Activated CD8-positive, alpha-beta T cell treated with anti-CD3 and anti-CD28 coated beads, Interleukin-2, amount 10 ng/mL, durations not matched to agents 7 days and 5 days (primary cell): ENCODE results near the gene ADCY9. TPM values are rescaled to one million over a fixed set of nuclear protein-coding genes. Genes with fewer than 3 reads are reported as not detected.

Source experiments
- ATAC-seq: fragments of 150-1000 bp; cut with Tn5 transposase; one replicate; pipeline ENCODE4 v1.10.0; 2021; ENCODE audit warnings: moderate library complexity
- CTCF ChIA-PET: fragments of 350-600 bp; sonication (Branson Sonifier 250); formaldehyde crosslinking; loops from one replicate; lab custom pipeline; 2021; ENCODE audit warnings: antibody characterized with exemption; lab: Charles Lee
- POLR2A ChIA-PET: fragments of 350-600 bp; sonication (Branson Sonifier 250); formaldehyde crosslinking; loops from one replicate; lab custom pipeline; 2021; ENCODE audit warnings: antibody characterized with exemption; lab: Charles Lee
- DNase-seq: peaks from one replicate; pipeline ENCODE4 v3.0.0-alpha.2; 2020
- H3K27ac Mint-ChIP-seq: one replicate; pipeline ENCODE4 v1.8.0; 2021; ENCODE audit warnings: mild to moderate bottlenecking, mixed read lengths
- H3K27me3 Mint-ChIP-seq: one replicate; pipeline ENCODE4 v1.8.0; 2021; ENCODE audit warnings: low read depth, mixed read lengths
- H3K36me3 Mint-ChIP-seq: one replicate; pipeline ENCODE4 v1.8.0; 2021; ENCODE audit warnings: low read depth, mixed read lengths
- H3K4me1 Mint-ChIP-seq: one replicate; pipeline ENCODE4 v1.8.0; 2021; ENCODE audit warnings: low read depth, mixed read lengths
- H3K4me3 Mint-ChIP-seq: one replicate; pipeline ENCODE4 v1.8.0; 2021; ENCODE audit warnings: mild to moderate bottlenecking, mixed read lengths
- H3K9me3 Mint-ChIP-seq: one replicate; pipeline ENCODE4 v1.8.0; 2022; ENCODE audit warnings: mixed read lengths; ENCODE audit not compliant: insufficient read depth
- total RNA-seq, 2 experiments: library from RNA; stranded (reverse); gene quantifications; one replicate each; pipeline ENCODE4 v1.2.3, GENCODE V29; 2021

Gene ADCY9
- total RNA-seq, 2 experiments from 2014 or later: 6.2 to 6.3 TPM

DNA sequence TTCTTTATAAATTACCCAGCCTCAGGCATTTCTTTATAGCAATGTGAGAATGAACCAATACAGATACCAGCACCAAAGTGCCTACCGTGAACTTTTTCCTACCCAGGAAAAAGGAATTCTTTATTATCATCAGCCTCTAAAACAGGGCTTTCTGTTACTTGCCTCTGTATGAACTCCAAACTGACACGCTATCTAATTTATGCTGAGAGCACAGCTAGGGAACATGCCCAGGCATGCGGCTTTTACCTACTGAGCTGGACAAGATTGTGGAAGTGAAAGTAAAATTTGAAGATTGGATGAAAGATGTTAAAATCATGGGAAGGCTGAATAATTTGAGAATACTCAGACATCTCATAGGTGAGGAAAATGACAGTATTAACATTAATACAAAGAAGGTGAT is 24.4 kb upstream of the ADCY9 start:
- DNase-seq (no peak), ATAC-seq (no peak)
- Mint-ChIP-seq H3K4me1 (peaks cover 30% of the 10 kb centered on the region), H3K27ac (no peak overlapping the region), H3K9me3 (no peaks in the 10 kb centered on the region), H3K4me3 (no peak overlapping the region), H3K27me3 (peaks cover 12% of the 10 kb centered on the region), H3K36me3 (peaks cover 8% of the 10 kb centered on the region)
- ChIA-PET POLR2A (no interaction called here), CTCF (no interaction called here)

DNA sequence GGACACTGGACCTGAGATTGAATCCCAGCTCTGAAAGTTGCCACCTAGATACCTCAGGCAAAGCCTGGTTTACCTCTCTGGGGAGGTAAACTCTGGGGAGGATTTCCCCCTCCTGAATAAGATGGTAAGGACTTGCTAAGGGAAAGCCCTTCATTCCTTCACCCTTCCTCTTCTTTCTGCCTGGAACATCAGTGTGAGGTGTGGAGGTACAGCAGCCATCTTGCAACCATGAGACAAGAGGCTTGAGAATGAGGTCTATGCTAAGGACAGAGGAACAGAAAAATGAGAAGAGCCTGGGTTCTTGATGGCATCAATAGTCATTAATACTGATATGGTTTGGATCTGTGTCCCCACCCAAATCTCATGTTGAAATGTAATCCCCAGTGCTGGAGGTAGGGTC is 23.7 kb upstream of the ADCY9 start:
- peaks cover 30% of the 10 kb centered on the region for H3K4me1 Mint-ChIP-seq
- H3K4me3 Mint-ChIP-seq: no peak overlapping the region
- ATAC-seq (no peak), DNase-seq (no peak)
- ChIA-PET POLR2A (no interaction called here), CTCF (no interaction called here)
- H3K27ac Mint-ChIP-seq: peak overlapping the region; percentile 8
- peaks cover 15% of the 10 kb centered on the region for H3K27me3 Mint-ChIP-seq
- no peaks in the 10 kb centered on the region for H3K9me3 Mint-ChIP-seq
- H3K36me3 Mint-ChIP-seq: peaks cover 8% of the 10 kb centered on the region

DNA sequence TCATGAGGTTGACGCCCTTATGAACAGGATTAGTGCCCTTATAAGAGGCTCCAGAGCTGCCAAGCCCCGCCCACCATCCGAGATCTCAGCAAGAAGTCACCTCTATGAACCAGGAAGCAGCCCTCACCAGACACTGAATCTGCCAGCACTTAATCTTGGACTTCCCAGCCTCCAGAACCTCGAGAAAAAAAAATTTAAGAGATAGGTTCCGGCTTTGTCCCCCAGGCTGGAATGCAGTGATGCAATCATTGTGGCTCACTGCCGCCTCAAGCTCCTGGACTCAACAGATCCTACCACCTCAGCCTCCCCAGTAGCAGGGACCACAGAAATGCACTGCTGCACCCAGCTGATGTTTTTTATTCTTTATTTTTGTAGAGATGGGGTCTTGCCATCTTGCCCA is 22.5 kb upstream of the ADCY9 start:
- H3K4me1 Mint-ChIP-seq: peaks cover 30% of the 10 kb centered on the region
- no peak overlapping the region for H3K27ac Mint-ChIP-seq
- POLR2A ChIA-PET: no interaction called here
- H3K4me3 Mint-ChIP-seq: no peak overlapping the region
- no peaks in the 10 kb centered on the region for H3K9me3 Mint-ChIP-seq
- DNase-seq (no peak), ATAC-seq (no peak)
- CTCF ChIA-PET: no interaction called here
- H3K27me3 Mint-ChIP-seq: peaks cover 15% of the 10 kb centered on the region
- H3K36me3 Mint-ChIP-seq: peaks cover 8% of the 10 kb centered on the region

DNA sequence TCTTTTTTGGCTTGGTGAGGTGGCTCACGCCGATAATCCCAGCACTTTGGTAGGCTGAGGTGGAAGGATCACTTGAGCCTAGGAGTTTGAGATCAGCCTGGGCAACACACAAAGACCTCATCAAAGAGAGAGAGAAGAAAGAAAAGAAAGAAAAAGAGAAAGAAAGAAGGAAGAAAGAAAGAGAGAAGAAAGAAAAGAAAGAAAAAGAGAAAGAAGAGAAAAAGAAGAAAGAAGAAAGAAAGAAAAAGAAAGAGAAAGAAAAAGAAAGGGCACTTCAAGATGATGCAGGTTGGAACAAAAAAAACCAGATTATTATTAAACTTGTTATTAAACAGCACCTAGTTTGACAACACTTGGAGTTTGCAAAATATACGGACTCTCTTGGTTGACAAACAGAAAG is 21.2 kb upstream of the ADCY9 start:
- ChIA-PET CTCF (no interaction called here), POLR2A (no interaction called here)
- ATAC-seq (no peak), DNase-seq (no peak)
- no peak overlapping the region for H3K27ac Mint-ChIP-seq
- H3K36me3 Mint-ChIP-seq: peaks cover 8% of the 10 kb centered on the region
- no peaks in the 10 kb centered on the region for H3K9me3 Mint-ChIP-seq
- no peak overlapping the region for H3K4me3 Mint-ChIP-seq
- H3K27me3 Mint-ChIP-seq: peaks cover 15% of the 10 kb centered on the region
- peaks cover 21% of the 10 kb centered on the region for H3K4me1 Mint-ChIP-seq

DNA sequence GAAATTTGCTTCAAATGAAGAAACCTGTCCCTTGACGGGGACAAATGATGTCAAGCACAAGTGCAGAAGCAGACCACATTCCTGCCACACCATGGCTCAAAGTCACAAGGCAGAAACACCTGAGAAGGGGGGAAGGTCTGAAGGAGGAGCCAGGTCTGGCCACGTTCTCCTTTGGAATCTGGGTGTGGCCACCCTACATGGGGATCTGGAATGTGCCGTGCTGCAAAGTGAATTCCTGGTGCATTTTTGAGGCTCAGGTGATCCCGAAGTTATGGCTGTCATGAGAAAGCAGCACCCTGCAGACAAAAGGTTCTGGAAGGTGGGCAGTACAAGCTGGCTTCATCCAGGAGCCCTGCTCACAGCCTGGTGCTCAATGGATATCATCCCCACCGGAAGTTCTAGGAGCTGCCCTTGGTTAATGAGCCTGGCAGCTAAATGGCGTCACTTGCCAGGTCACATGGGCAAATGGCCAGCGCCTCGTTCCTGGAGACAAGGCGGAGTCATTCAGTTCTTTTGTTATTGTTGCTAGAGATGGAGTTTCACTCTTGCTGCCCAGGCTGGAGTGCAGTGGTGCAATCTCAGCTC is 20.1 kb upstream of the ADCY9 start:
- CTCF ChIA-PET: interaction anchor here (0.8 kb wide), 1 partner anchor 118 kb away, joined by 3 read pairs; no protein-coding TSS in a partner anchor
- DNase-seq: no peak
- H3K4me3 Mint-ChIP-seq: no peak overlapping the region

DNA sequence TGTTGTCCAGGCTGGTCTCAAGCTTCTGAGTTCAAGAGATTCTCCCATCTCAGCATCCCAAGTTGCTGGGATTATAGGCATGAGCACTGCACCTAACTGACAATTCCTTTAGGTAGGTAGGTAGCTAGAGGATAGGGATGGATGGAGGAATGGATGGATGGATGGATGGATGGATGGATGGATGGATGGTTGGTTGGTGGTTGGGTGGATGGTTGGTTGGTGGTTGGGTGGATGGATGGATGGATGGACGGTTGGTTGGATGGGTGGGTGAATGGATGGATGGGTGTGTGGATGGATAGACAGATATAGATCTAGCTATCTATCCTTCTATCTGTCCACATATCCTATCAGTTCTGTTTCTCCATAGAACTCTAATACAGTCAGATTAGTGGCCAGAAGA is 19.3 kb upstream of the ADCY9 start:
- Mint-ChIP-seq H3K9me3 (no peaks in the 10 kb centered on the region), H3K27ac (no peak overlapping the region), H3K4me1 (peaks cover 6% of the 10 kb centered on the region), H3K27me3 (peaks cover 18% of the 10 kb centered on the region), H3K36me3 (peaks cover 7% of the 10 kb centered on the region), H3K4me3 (no peak overlapping the region)
- ChIA-PET CTCF (interaction anchor here (0.8 kb wide), 1 partner anchor 118 kb away, joined by 3 read pairs; no protein-coding TSS in a partner anchor), POLR2A (no interaction called here)
- ATAC-seq (no peak), DNase-seq (no peak)

More for the DNA sequence above, 20.1 kb upstream of the ADCY9 start:
- no peak overlapping the region for H3K27ac Mint-ChIP-seq
- peaks cover 17% of the 10 kb centered on the region for H3K27me3 Mint-ChIP-seq
- peaks cover 11% of the 10 kb centered on the region for H3K4me1 Mint-ChIP-seq
- ATAC-seq: no peak
- H3K36me3 Mint-ChIP-seq: peaks cover 8% of the 10 kb centered on the region
- H3K9me3 Mint-ChIP-seq: no peaks in the 10 kb centered on the region
- POLR2A ChIA-PET: no interaction called here

DNA sequence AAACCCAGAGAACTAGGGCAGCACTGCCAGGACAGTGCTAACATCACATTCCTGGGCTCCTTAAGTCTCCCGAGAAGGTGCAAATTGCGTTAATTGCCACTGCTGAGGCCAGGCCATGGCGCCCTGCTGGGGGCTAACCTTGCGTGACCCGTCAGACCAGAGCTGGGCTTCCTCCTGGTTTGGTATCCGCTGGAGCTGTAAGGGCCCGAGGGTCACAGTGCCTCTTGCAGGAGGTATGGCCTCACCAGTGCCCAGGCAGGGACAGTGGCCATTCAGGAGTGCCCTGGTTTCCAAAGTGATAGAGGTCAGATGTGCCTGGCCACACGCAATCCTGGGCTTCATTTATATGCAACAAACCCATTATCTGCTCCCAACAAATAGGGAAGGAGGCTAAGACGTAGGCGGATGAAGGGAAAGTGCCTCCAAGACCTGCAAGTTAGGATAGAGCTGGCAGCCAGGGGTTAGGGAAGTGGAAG is 17.7 kb upstream of the ADCY9 start:
- ATAC-seq (no peak), DNase-seq (no peak)
- Mint-ChIP-seq H3K36me3 (no peaks in the 10 kb centered on the region), H3K4me1 (peaks cover 2% of the 10 kb centered on the region), H3K27me3 (peaks cover 17% of the 10 kb centered on the region), H3K9me3 (no peaks in the 10 kb centered on the region), H3K4me3 (no peak overlapping the region), H3K27ac (no peak overlapping the region)
- ChIA-PET CTCF (no interaction called here), POLR2A (no interaction called here)

DNA sequence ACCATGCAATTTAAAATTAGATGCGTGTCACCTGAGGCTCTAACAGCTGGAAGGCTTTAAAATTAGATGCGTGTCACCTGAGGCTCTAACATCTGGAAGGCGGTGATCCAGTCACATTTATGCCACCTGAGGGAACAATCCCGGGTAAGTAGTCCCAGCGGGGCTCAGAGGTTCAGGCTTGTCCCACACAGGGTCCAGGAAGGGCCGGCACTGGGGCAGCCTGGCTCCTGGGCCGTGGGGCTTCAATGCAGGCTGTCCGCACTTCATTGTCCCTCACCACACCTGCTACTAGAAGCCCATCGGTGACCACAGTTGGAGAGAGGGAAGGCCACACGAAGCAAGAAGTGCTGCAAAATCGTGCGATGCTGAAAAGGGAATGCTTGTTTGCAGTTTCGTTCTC is 15.4 kb upstream of the ADCY9 start:
- DNase-seq (no peak), ATAC-seq (no peak)
- Mint-ChIP-seq H3K27me3 (peaks cover 17% of the 10 kb centered on the region), H3K4me3 (no peak overlapping the region), H3K27ac (no peak overlapping the region), H3K36me3 (no peaks in the 10 kb centered on the region), H3K9me3 (no peaks in the 10 kb centered on the region), H3K4me1 (no peaks in the 10 kb centered on the region)
- ChIA-PET POLR2A (no interaction called here), CTCF (no interaction called here)

DNA sequence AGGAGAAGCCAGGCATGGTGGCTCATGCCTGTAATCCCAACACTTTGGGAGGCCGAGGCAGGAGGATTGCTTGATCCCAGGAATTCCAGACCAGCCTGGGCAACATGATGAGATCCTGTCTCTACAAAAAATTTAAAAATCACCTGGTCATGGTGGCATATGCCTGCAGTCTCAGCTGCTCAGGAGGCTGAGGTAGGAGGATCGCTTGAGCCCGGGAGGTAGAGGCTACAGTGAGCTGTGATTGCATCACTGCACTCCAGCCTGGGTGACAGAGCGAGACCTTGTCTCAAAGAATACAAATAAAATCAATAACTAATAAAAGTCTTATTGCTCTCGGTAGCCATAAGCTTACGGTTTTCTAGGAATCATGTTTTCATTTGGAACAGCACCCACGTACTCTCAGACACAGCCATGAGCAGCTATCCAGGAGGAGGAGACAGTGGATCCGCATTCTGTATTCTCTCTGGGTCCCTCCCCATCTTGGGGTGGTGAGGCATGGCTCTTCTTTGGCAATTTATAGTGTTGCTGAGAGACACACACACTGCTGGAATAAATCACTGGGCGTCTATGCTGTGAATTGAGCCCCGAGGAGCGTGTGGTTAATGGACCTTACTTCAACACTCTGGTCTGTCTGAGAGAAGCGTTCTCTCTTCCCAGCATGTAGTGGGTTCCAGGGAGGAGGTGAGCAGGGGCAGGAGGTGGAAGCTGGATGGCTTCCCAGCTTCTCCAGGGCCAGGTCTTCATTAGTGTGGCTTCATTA is 8.5 kb upstream of the ADCY9 start:
- ATAC-seq (no peak), DNase-seq (no peak)
- POLR2A ChIA-PET: no interaction called here
- no peak overlapping the region for H3K27ac Mint-ChIP-seq
- peaks cover 17% of the 10 kb centered on the region for H3K27me3 Mint-ChIP-seq
- H3K9me3 Mint-ChIP-seq: no peaks in the 10 kb centered on the region
- CTCF ChIA-PET: no interaction called here
- H3K36me3 Mint-ChIP-seq: no peaks in the 10 kb centered on the region
- H3K4me3 Mint-ChIP-seq: no peak overlapping the region
- no peaks in the 10 kb centered on the region for H3K4me1 Mint-ChIP-seq

DNA sequence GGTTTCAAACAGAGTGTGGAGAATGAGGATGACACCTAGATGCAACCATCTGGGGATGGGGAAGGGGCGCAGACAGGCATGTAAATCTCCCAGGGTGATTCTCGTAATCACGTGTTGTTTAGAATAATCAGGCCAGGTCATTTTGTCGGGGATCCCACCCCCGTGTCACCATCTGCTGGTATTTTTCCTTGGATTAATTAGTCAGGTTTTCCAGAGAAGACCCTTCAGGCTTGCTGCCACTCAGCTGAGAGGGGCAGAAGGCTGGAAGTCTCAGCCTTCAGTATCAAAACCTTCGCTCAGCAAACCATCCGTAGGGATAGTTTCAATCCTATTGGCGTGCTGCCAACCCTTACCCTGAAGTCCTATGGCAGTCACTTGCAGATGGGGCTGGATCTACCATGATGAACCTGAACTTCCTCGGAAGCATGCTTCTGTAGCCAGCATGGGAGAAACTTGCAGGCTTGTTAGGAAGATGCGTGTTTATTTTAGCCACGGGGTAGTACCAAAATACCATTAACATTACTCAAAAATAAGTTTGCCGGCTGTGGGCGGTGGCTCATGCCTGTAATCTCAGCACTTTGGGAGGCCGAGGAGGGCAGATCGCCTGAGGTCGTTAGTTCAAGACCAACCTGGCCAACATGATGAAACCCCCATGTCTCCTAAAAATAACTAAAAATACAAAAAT is 7.5 kb upstream of the ADCY9 start:
- ChIA-PET CTCF (no interaction called here), POLR2A (no interaction called here)
- Mint-ChIP-seq H3K4me3 (no peak overlapping the region), H3K27ac (no peak overlapping the region), H3K9me3 (no peaks in the 10 kb centered on the region), H3K36me3 (no peaks in the 10 kb centered on the region), H3K4me1 (no peaks in the 10 kb centered on the region), H3K27me3 (peaks cover 13% of the 10 kb centered on the region)
- DNase-seq: no peak
- ATAC-seq: no peak

DNA sequence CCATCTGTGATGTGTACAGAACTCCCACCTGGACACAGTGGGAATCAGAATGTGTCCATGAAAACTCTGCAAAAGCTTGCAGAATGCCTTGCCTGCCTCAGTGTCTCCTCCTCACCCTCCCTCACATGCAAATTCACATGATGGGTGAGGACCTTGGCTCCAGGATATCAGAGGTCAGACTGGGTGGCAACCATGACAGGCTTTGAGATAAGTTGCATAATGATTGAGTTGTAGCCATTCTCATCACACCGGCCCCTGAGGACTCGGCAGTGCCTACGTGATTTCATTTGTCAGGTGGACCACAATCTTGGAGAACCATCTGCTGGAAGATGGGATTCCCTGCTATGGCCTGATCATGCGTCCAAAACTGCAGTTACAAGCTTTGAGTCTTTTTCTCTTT is 3.9 kb upstream of the ADCY9 start:
- no peak for ATAC-seq
- ChIA-PET POLR2A (no interaction called here), CTCF (no interaction called here)
- no peaks in the 10 kb centered on the region for H3K9me3 Mint-ChIP-seq
- no peak overlapping the region for H3K27ac Mint-ChIP-seq
- H3K36me3 Mint-ChIP-seq: no peaks in the 10 kb centered on the region
- no peak for DNase-seq
- peaks cover 18% of the 10 kb centered on the region for H3K27me3 Mint-ChIP-seq
- H3K4me1 Mint-ChIP-seq: peaks cover 8% of the 10 kb centered on the region
- H3K4me3 Mint-ChIP-seq: no peak overlapping the region

DNA sequence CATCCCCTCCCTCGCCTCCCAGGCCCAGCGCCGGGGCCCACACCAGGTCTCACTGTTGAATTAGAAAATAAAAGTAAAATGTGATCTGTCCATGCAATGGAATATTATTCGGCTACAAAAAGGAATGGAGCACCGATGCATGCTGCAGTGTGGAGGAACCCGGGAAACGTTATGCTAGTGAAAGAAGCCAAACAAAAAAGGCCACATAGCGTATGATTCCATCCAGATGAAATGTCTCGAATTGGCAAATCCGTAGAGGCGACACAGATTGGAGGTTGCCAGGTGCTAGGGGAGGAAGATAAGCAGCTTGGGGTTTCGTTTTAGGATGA is 972 bp upstream of the ADCY9 start:
- ChIA-PET CTCF (interaction anchor here (3.3 kb wide), 1 partner anchor 136 kb away, joined by 16 read pairs; no protein-coding TSS in a partner anchor), POLR2A (no interaction called here)
- H3K27me3 Mint-ChIP-seq: peaks cover 11% of the 10 kb centered on the region
- H3K4me1 Mint-ChIP-seq: peaks cover 33% of the 10 kb centered on the region
- no peak overlapping the region for H3K27ac Mint-ChIP-seq
- H3K9me3 Mint-ChIP-seq: no peaks in the 10 kb centered on the region
- ATAC-seq: no peak
- no peak for DNase-seq
- H3K4me3 Mint-ChIP-seq: peak overlapping the region; percentile 76
- peaks cover 9% of the 10 kb centered on the region for H3K36me3 Mint-ChIP-seq
